ENCODE measurements around the gene PTTG2.

Gene PTTG2

GRCh38 chr4:38005637-38006036 lies 45.4 kb downstream of the PTTG2 start:
- in situ Hi-C loops (cut with MboI; ENCODE audit: low sequenced_read_pairs) = no loop called here

- in situ Hi-C loops (cut with MboI; ENCODE audit: low sequenced_read_pairs) = no loop called here
Measured at GRCh38 chr4:38007645-38008044, 47.4 kb downstream of the PTTG2 start.

GRCh38 chr4:38008571-38009021 lies 48.4 kb downstream of the PTTG2 start:
- in situ Hi-C loops (cut with MboI; ENCODE audit: low sequenced_read_pairs) = no loop called here

GRCh38 chr4:38009421-38009820 lies 49.2 kb downstream of the PTTG2 start:
- in situ Hi-C loops (cut with MboI; ENCODE audit: low sequenced_read_pairs) = no loop called here

- in situ Hi-C loops (cut with MboI; ENCODE audit: low sequenced_read_pairs) = no loop called here
Measured at GRCh38 chr4:38009949-38010348, 49.8 kb downstream of the PTTG2 start.

Measured in HL-60/S4 (cell line).